ENCODE data around the gene CLTA.

Gene CLTA

GRCh38 chr9:36214571-36214970 is 23.9 kb downstream of the CLTA start:
- no peak for TF ChIP-seq CTCF (IDR thresholded peaks at IDR 0.05; ENCODE audit: low read depth, low read length)
- H3K27me3 ChIP-seq (ENCODE audit: low read depth, low read length) = no peaks in the 10 kb centered on the region
- H2AFZ ChIP-seq (ENCODE audit: low read depth, low read length) = no peak overlapping the region
- H3K4me1 ChIP-seq (ENCODE audit: low read length) = no peaks in the 10 kb centered on the region
- H3K9me3 ChIP-seq (ENCODE audit: insufficient read depth, low read length) = no peaks in the 10 kb centered on the region
- H3K36me3 ChIP-seq (replicated peaks; ENCODE audit: low read depth, low read length) = peaks cover 57% of the 10 kb centered on the region
- no peak overlapping the region for H3K4me2 ChIP-seq (ENCODE audit: low read length)
- peaks cover 18% of the 10 kb centered on the region for H4K20me1 ChIP-seq (ENCODE audit: insufficient read depth, low read length)
- no peak overlapping the region for H3K27ac ChIP-seq (ENCODE audit: low read length)
- no peak overlapping the region for H3K9ac ChIP-seq (ENCODE audit: low read length)
- no peak overlapping the region for H3K4me3 ChIP-seq (ENCODE audit: low read length)
- H3K79me2 ChIP-seq (ENCODE audit: low read length) = peaks cover 29% of the 10 kb centered on the region

- peaks cover 3% of the 10 kb centered on the region; the same call in 1 of the 2 replicates for H4K20me1 ChIP-seq (ENCODE audit: insufficient read depth, low read length)
- peaks cover 57% of the 10 kb centered on the region for H3K36me3 ChIP-seq (replicated peaks; ENCODE audit: low read depth, low read length)
- H3K79me2 ChIP-seq (ENCODE audit: low read length) = peaks cover 8% of the 10 kb centered on the region; the same call in 1 of the 2 replicates
These were observed 26.7 kb downstream of the CLTA start for GRCh38 chr9:36217256-36217968.

GRCh38 chr9:36218011-36218410 is 27.3 kb downstream of the CLTA start:
- Histone ChIP-seq H3K4me1 (ENCODE audit: low read length) (no peaks in the 10 kb centered on the region), H3K79me2 (ENCODE audit: low read length) (peaks cover 5% of the 10 kb centered on the region; the same call in 1 of the 2 replicates), H3K4me2 (ENCODE audit: low read length) (no peak overlapping the region), H3K27ac (ENCODE audit: low read length) (no peak overlapping the region), H3K9me3 (ENCODE audit: insufficient read depth, low read length) (peaks cover 5% of the 10 kb centered on the region), H3K27me3 (ENCODE audit: low read depth, low read length) (no peaks in the 10 kb centered on the region), H3K4me3 (ENCODE audit: low read length) (no peak overlapping the region), H3K36me3 (replicated peaks; ENCODE audit: low read depth, low read length) (peaks cover 57% of the 10 kb centered on the region), H2AFZ (ENCODE audit: low read depth, low read length) (no peak overlapping the region), H4K20me1 (ENCODE audit: insufficient read depth, low read length) (0 out of 2 replicates have a peak, but pooled peaks cover 3% of the 10 kb centered on the region), H3K9ac (ENCODE audit: low read length) (no peak overlapping the region)
- TF ChIP-seq EZH2phosphoT487 (IDR thresholded peaks at IDR 0.05; ENCODE audit: low read depth) (no peak), CTCF (IDR thresholded peaks at IDR 0.05; ENCODE audit: low read depth, low read length) (no peak)

More at GRCh38 chr9:36217256-36217968, 26.7 kb downstream of the CLTA start:
- Histone ChIP-seq H3K9ac (ENCODE audit: low read length) (no peak overlapping the region), H3K4me3 (ENCODE audit: low read length) (no peak overlapping the region), H2AFZ (ENCODE audit: low read depth, low read length) (no peak overlapping the region), H3K4me1 (ENCODE audit: low read length) (no peaks in the 10 kb centered on the region), H3K9me3 (ENCODE audit: insufficient read depth, low read length) (peaks cover 2% of the 10 kb centered on the region; the same call in 1 of the 2 replicates), H3K27ac (ENCODE audit: low read length) (no peak overlapping the region), H3K4me2 (ENCODE audit: low read length) (no peak overlapping the region), H3K27me3 (ENCODE audit: low read depth, low read length) (no peaks in the 10 kb centered on the region)
- TF ChIP-seq CTCF (IDR thresholded peaks at IDR 0.05; ENCODE audit: low read depth, low read length) (no peak), EZH2phosphoT487 (IDR thresholded peaks at IDR 0.05; ENCODE audit: low read depth) (no peak)

- H3K4me3 ChIP-seq (ENCODE audit: low read length) = no peak overlapping the region
- H3K4me1 ChIP-seq (ENCODE audit: low read length) = no peaks in the 10 kb centered on the region
- no peaks in the 10 kb centered on the region for H3K27me3 ChIP-seq (ENCODE audit: low read depth, low read length)
- H3K27ac ChIP-seq (ENCODE audit: low read length) = no peak overlapping the region
- H3K4me2 ChIP-seq (ENCODE audit: low read length) = no peak overlapping the region
- TF ChIP-seq CTCF (IDR thresholded peaks at IDR 0.05; ENCODE audit: low read depth, low read length) = no peak
- H3K9me3 ChIP-seq (ENCODE audit: insufficient read depth, low read length) = peaks cover 5% of the 10 kb centered on the region
- H2AFZ ChIP-seq (ENCODE audit: low read depth, low read length) = no peak overlapping the region
- H3K79me2 ChIP-seq (ENCODE audit: low read length) = peaks cover under 1% of the 10 kb centered on the region; the same call in 1 of the 2 replicates
- no peak overlapping the region for H3K9ac ChIP-seq (ENCODE audit: low read length)
- 0 out of 2 replicates have a peak, but pooled peaks cover 3% of the 10 kb centered on the region for H4K20me1 ChIP-seq (ENCODE audit: insufficient read depth, low read length)
- peaks cover 57% of the 10 kb centered on the region for H3K36me3 ChIP-seq (replicated peaks; ENCODE audit: low read depth, low read length)
These were observed 27.7 kb downstream of the CLTA start for GRCh38 chr9:36218411-36218901.
